ENCODE measurements around the gene SNAI3. TPM values are rescaled to one million over a fixed set of nuclear protein-coding genes. Genes with fewer than 3 reads are reported as not detected.

Gene SNAI3
- total RNA-seq, 2 donors from 2014 or later, result 0.27 TPM; not detected in 1

DNA sequence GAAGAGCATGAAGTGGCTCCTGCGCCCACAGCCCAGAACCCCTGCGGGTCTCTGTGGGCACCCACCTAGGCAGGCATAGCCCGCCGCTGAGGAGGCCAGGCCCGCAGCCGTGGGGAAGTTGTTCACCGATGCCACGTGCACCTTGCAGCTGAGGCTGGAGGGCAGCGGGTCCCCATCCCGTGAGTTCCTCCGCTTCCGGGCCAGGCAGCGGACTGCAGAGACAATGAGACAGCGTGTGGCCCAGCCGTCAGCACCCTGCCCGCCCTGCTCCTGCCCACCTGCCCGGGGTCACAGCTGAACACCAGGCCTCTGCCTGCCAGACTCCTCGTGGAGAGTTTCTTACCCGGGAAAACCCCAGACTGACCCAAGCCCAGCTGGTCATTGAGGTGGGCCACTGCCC, 28.9 kb downstream of the SNAI3 start:
- Histone ChIP-seq H3K9me3 (no peaks in the 10 kb centered on the region), H3K36me3 (peaks cover 19% of the 10 kb centered on the region), H3K27ac (no peak overlapping the region), H3K4me3 (no peak overlapping the region), H3K27me3 (replicated peaks; ENCODE audit: insufficient read depth) (no peaks in the 10 kb centered on the region), H3K4me1 (ENCODE audit: control insufficient read depth in 1 of 2, low read depth in 2 of 2) (peaks cover 0 to 6% of the 10 kb centered on the region in 2 donors)
- TF ChIP-seq CTCF (IDR thresholded peaks at IDR 0.05), result no peak
- ATAC-seq (ENCODE audit: insufficient number of reproducible peaks, low FRiP score, low read depth) (no peak), DNase-seq (ENCODE audit: low spot score) (no peak)

DNA sequence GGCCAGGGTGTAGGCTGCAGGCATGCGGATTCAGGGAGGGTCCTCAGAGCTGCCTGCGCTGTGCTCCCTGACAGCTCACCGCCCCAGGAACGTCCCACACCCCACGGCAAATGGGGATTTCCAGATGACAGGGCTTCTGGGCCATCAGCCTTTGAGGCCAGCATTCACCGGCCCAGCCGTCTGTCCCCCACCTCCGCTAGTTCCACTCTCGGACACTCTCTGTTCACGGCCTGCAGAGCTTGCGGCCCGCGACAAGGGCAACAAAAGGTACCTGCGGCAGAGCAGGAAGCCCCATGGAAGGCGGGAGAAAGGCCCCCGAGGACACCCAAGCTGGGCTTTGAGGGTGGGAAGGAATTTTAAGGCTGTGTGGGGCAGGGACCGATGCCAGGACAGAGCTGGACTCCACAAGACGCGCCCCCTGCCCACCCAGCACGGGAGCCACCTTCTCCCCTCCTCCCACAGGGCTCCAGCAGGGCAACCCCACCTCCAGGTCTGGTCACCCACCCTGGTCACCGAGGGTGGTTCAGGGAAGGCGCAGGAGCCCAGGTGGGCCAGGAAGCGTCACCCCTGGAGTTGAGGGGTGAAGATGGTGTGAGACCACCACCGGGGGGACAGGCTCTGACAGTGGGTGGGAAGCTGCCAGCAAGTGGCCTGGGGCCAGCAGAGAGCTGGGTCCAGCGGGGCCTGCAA, 29.9 kb downstream of the SNAI3 start:
- Histone ChIP-seq H3K4me1 (ENCODE audit: control insufficient read depth in 1 of 2, low read depth in 2 of 2) (peaks cover under 1 to 3% of the 10 kb centered on the region in 2 donors), H3K4me3 (no peak overlapping the region), H3K9me3 (no peaks in the 10 kb centered on the region), H3K27ac (no peak overlapping the region), H3K27me3 (replicated peaks; ENCODE audit: insufficient read depth) (no peaks in the 10 kb centered on the region), H3K36me3 (peaks cover 19% of the 10 kb centered on the region)
- ATAC-seq (ENCODE audit: insufficient number of reproducible peaks, low FRiP score, low read depth) (no peak), DNase-seq (ENCODE audit: low spot score) (no peak)
- TF ChIP-seq CTCF (IDR thresholded peaks at IDR 0.05), result no peak

DNA sequence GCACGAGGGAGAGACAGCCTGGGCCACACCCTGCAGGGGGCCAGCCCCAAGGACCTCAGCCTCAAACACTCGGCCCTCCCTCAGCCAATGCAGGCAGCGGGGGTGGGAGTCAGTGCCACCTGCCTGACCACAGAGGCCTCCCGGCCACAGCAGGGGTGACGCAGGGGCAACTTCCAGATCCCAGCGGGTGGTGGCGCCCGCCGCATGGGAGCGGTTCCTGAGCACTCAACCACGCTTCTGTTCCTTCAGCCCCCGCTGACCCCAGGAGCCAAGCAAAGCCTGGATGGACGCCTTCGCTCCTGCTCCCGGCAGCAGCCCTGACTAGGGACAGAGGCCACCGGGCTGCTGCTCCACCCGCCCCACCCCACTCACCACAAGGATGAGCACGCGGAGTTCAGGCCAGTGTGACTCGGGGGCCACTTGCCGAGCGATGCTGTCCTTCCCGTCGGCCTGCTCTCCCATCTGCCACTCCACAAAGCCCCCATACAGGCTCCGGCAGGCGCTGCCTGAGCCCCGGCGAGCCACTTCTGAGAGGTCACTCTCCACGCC, 30.5 kb downstream of the SNAI3 start:
- Histone ChIP-seq H3K27ac (no peak overlapping the region), H3K4me1 (ENCODE audit: control insufficient read depth in 1 of 2, low read depth in 2 of 2) (peaks cover 6 to 7% of the 10 kb centered on the region in 2 donors), H3K36me3 (peaks cover 19% of the 10 kb centered on the region), H3K27me3 (replicated peaks; ENCODE audit: insufficient read depth) (no peaks in the 10 kb centered on the region), H3K9me3 (no peaks in the 10 kb centered on the region), H3K4me3 (no peak overlapping the region)
- no peak for TF ChIP-seq CTCF (IDR thresholded peaks at IDR 0.05)
- no peak for DNase-seq (ENCODE audit: low spot score)
- no peak for ATAC-seq (ENCODE audit: insufficient number of reproducible peaks, low FRiP score, low read depth)

GRCh38 chr16:88655053-88655732, 31.1 kb downstream of the SNAI3 start:
- Histone ChIP-seq H3K4me3 (no peak overlapping the region), H3K9me3 (no peaks in the 10 kb centered on the region), H3K27me3 (replicated peaks; ENCODE audit: insufficient read depth) (no peaks in the 10 kb centered on the region), H3K36me3 (peaks cover 19% of the 10 kb centered on the region), H3K27ac (no peak overlapping the region), H3K4me1 (ENCODE audit: control insufficient read depth in 1 of 2, low read depth in 2 of 2) (peaks cover 6 to 7% of the 10 kb centered on the region in 2 donors)
- no peak for TF ChIP-seq CTCF (IDR thresholded peaks at IDR 0.05)
- DNase-seq (ENCODE audit: low spot score), result no peak
- no peak for ATAC-seq (ENCODE audit: insufficient number of reproducible peaks, low FRiP score, low read depth)

DNA sequence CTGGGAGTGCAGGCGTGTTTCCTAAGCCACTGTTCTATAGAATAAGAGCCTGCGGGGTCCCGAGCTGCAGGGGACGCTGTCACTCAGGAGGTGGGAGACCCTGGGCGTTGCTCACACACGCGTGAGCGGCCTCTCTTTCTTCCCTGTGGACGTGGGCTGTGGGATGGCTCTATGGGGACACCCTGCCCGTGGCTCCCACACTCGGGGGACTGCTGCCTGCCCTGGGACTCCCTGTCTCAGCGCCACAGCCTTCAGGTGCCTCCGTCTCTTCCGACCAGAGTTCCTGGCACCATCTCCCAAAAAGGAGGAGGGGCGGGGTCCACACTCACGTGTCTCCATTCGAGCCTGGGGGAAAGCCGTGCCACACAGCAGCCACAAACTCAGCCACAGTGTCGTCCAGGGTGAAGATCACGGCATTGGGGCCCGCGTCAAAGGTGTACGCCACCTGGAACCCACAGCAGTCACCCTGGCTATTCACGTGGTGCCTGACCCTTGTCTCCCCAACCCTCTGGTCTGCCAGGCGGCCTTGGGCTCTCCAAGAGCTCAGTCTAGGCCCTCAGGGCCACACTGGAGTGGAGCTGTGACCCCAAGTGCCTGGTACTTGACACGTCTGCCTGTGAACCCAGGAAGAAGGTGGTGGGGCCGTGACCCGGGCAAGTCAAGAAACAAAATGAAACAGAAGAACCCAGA, 31.8 kb downstream of the SNAI3 start:
- no peaks in the 10 kb centered on the region for H3K9me3 ChIP-seq
- peaks cover 7 to 13% of the 10 kb centered on the region in 2 donors for H3K4me1 ChIP-seq (ENCODE audit: control insufficient read depth in 1 of 2, low read depth in 2 of 2)
- peaks cover 19% of the 10 kb centered on the region for H3K36me3 ChIP-seq
- H3K27ac ChIP-seq, result no peak overlapping the region
- ATAC-seq (ENCODE audit: insufficient number of reproducible peaks, low FRiP score, low read depth), result no peak
- no peak for TF ChIP-seq CTCF (IDR thresholded peaks at IDR 0.05)
- no peaks in the 10 kb centered on the region for H3K27me3 ChIP-seq (replicated peaks; ENCODE audit: insufficient read depth)
- no peak overlapping the region for H3K4me3 ChIP-seq
- DNase-seq (ENCODE audit: low spot score), result no peak
